HG03457 (cell line): ENCODE measurements around the gene TSHZ1.
A peak's percentile ranks its signal among the peaks of the same experiment; 100 is the strongest.

Experiments
- ATAC-seq: cut with Tn5 transposase; IDR thresholded peaks from one replicate; pipeline ENCODE4 v1.9.1; 2021; ENCODE audit warnings: moderate number of reproducible peaks; ENCODE audit not compliant: unreplicated experiment

Gene TSHZ1

DNA sequence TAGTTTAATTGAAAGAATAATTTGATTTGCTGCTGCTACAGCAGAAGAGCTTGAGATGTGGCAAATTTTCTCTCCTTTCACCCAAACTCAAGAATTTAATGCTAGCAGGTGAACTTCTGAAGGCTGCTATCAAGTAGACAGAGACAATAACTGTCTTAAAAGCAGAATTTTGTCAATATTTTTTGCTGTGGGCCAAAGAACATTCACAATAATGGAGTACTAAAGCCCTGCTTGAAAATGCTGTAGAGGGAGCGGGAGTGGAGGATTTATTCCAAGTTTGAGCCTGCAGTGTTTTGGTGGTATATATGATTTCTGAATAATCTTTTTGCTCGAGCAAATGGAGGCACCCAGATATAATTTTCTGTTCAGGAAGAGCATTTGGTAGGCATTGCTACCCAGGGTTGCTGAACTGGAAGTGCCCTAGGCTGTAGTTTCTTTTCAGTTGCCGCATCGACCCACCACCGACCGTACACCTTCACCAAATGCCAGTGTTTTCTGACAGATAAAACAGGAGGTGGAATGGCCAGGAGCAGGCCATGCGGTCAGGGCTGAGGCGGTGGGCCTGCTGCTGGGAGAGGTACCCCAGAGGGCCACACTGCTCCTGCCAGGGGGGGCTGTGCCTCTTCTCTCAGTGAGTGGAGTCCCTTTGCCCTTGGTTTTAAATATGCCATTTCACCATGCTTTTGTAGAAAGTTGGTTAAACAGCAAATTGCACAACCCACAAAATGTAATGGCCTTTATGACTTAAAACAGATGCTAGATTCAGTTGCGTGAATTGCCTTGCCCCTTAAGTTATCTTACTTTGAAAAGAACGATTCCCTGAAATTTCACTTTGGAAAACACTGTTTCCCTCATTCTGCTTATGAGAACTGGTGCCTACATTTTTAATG lies 36.4 kb downstream of the TSHZ1 start:
- no peak for ATAC-seq

DNA sequence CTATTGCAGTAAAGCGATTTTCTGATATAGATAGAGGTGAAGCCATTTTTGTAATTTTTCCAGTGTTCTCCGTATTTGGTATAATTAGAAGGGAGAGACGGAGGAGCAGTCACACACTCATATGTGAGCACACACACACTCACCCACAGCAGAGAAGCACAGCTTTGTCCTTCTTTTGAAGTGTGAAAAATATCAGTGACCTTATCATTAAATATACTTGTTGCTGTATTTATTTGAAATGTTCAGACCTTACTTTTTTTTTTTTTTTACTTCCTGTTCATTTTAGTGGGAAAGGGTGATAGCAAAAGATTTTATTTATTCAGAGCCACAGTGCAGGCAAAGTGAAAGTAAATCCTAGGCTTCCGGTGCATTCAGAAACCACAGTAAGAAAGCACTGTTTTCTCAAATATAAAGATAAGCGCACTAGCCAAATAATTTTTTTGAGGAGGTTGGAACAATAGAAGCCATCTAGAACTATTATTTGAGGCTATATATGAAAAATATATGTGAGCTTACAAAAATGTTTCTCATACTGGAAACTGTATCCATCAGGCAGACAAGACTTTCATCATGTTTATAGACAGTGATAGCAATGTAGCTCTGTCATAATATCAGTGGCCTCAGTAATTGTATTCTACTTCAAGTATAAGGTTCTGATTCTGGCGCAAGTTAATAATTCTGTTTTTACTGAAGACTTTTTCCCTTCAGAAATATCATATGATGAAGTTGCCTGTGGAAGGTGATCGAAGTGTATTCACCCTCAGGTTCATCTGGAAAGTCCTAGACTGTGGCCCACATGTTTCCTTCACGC lies 37.2 kb downstream of the TSHZ1 start:
- ATAC-seq, result no peak

DNA sequence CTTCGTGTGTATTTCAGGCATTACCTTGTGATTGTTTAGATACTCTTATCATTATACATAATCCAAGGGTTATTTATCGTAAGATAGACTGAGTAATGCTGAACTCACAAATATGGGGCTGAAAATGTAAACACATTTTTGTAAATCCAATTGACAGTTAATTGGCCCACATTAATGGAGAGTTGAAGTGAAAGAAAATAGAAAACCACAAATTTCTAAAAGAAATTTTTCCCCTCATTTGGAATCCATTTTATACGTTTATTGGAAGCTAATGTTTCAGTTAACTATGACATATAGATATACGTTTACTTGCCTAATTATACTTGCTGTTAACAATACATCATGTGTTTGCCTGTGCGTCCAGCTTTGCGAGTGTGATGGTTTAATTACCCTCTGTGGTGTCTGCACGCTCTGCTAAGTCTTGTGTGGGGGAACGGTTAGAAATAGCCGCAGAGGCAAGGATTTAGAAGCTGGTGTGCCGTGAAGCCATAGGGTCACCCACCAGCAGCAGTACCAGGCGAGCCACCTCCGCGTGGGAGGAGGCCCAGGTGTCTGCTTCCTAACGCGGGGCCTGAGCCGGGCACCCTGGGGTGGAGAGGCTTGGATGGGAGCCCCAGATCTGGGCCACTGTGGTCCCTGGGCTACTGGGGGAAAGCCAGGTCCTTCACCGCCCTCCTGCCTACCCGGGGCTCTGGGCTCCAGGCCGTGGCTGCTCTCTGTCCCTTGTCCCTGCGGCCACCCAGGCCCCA lies 38.0 kb downstream of the TSHZ1 start:
- no peak for ATAC-seq

DNA sequence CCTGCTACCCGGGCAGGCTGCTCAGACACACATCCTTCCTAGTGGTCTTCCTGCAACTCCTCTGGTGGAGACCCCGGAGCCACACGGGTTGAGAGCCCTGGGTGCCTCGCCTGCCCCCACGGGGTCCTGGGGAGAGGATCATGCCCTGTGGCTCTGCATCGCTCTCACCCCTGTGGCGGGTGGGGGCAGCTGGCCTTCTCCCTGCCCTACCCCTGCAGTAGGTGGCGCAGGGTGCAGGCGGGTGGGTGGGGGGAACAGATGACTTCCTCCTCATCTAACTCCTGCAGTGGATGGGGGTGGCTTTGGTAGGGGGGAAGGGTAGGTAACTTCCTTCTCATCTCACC lies 38.5 kb downstream of the TSHZ1 start:
- no peak for ATAC-seq

DNA sequence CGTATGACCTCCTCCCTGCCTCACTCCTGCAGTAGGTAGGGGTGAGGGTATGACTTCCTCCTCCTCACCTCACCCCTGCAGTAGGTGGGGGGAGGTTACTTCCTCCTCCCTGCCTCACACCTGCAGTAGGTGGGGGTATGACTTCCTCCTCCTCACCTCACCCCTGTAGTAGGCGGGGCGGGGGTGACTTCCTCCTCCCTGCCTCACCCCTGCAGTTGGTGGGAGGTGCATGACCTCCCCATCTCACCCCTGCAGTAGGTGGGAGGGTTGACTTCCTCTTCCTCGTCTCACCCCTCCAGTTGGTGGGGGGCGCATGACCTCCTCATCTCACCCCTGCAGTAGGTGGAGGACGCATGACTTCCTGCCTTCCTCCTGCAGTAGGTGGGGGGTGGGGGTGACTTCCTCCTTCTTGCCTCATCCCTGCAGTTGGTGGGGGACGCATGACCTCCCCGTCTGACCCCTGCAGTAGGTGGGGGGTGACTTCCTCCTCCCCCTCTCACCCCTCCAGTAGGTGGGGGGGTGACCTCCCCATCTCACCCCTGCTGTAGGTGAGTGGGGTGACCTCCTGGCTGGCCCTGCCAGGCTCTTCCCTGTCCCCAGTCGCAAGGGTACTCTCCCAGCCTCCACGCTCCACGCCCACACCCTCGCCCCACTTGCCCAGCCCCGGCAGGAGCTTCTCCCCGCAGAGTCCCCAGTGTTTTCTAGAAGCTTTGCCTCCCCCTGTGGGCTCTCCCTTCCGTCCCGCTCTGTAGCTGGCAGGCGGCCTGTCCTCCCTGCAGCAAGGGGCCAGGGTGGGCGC lies 39.3 kb downstream of the TSHZ1 start:
- ATAC-seq, result no peak

DNA sequence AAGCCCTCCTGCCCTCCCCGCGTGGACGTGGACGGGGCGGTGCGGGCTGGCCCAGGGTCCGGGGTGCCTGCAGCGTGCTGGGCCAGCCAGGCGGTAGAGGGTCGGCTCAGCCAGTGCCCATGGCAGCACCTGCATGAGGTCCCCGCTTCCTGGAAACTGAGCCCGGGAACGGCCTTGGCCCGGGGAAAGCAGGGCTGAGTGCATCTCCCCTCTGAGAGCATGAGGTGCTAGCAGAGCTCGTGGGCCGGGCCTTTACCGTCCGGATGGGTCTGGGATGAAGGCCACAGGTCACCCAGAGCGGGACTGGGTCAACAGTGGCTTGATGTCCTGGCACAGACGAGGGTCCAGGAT lies 39.8 kb downstream of the TSHZ1 start:
- ATAC-seq, result no peak

DNA sequence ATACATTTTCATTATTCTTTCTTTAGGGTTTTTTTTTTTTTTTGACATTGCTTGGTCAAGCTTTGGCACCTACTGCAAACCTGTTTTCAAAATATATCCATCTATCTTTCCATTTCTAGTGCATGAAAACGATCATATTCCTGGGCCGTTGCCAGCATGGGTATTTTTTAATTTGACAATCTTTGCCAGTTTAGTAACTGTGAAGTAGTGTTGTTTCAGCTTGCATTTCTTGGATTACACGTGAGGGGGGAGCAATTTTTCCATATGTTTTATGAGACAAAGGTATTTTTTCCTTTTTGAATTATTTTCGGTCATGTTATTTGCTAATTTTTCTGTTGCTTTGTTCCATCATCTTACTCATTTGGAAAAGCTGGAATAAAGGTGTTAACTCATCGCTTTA lies 40.9 kb downstream of the TSHZ1 start:
- ATAC-seq, result no peak

DNA sequence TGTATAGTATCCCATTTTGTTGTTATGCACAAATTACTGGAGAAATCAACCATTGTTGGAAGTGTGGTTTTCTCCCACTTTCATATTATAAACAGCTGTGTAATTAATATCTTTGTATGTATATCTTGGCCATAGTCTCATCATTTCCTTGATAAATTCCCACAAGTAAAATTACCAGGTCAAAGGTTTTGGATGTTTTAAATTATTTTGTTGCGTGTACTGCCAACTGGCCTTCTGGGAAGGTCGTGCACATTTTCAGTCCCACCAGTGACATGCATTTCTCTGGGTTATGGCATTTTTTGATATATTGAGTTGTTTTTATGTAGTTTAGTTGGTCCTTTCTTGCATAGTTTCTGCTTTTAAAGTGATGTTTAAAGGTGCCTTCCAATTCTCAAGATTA lies 41.5 kb downstream of the TSHZ1 start:
- ATAC-seq, result no peak

DNA sequence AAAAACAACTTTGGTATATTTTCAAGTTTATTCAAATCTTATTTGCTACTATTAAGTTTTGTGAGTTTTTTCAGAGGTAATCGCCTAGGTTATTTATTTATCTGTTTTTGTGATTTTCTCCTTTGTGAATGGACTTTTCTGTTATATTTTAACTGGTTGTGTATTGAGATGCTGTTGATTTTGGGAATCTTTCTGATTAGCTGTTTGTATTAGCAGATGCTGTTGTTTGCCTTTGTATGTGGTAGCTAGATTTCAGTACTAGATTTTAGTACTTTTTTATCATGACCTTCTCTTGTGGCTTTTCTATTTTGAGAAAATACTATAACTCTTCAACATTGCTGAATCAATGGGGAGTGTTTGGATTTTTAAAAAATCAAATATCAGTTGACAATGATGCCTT lies 42.4 kb downstream of the TSHZ1 start:
- no peak for ATAC-seq

DNA sequence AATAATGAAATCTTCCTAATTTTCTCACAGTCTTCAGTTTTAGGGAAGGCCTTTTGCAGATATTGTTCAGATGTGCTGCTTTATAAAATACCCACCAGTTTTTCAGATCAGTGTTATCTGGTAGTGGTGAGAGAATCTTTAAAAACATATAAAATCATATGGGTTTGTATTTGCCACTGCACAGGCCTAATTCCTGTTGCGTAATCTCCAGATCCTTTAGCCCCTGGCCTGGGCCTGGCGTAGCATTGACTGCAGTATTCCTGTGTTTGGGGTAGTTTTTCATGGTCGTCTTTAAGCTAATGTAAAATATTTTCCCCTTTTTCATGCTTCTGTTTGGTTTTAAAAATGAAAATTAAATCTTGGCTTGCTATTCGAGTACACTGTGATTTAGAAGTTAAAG lies 43.2 kb downstream of the TSHZ1 start:
- ATAC-seq, result no peak

DNA sequence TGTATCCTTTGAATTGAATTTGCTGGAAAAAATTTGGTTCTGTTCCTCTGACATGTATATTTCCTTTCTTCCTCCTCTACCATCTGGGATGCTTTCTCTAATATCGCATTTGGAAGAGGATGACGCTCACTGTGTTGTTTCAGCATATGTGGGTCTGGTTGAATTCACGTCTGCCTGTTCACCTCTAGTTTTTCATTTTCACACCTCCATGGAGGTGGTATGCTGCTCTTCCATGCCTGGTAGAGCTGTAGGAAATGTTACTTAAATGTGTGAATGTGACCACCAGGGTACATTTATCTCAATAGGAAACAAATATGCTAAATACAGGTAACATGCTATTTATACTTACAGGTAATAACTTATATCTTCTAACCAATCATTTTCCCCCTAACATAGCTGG lies 44.5 kb downstream of the TSHZ1 start:
- ATAC-seq, result no peak

DNA sequence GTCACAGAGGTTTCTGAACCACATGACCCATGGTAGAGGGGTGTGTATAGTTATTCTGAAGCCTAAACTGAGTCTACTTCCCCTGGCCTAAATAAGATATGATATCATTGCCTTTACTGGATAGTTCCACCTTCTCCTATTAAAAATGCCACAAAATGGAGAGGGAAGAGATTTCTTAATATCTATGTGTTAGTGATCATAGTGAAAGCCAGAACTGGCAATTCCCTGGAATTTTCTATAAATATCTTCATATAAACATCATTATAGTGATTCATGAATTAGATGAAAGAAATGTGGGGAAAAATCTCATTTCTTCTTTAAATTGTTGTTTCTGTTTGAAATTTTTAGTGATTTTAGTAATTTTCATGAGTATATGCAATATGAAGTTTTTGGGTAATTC lies 45.8 kb downstream of the TSHZ1 start:
- no peak for ATAC-seq

DNA sequence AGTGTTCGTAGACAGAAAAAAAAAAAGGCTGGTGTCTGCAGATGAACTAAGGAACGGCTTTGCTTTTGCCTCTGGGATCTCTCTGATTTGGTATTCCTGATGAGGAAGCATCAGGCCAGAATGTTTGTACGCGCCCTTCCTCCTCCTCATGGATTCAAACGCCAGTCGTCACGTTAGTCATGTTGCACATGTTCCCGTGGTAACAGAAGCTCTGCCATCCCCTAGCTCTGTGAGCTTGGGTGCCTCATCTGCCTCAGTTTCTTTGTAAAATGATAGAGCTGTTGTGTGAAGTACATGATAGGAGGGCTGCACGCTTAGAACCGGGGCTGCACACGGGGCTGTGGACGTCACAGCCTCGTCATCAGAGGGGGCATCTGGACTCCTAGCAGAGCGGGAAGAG lies 47.0 kb downstream of the TSHZ1 start:
- ATAC-seq, result no peak

DNA sequence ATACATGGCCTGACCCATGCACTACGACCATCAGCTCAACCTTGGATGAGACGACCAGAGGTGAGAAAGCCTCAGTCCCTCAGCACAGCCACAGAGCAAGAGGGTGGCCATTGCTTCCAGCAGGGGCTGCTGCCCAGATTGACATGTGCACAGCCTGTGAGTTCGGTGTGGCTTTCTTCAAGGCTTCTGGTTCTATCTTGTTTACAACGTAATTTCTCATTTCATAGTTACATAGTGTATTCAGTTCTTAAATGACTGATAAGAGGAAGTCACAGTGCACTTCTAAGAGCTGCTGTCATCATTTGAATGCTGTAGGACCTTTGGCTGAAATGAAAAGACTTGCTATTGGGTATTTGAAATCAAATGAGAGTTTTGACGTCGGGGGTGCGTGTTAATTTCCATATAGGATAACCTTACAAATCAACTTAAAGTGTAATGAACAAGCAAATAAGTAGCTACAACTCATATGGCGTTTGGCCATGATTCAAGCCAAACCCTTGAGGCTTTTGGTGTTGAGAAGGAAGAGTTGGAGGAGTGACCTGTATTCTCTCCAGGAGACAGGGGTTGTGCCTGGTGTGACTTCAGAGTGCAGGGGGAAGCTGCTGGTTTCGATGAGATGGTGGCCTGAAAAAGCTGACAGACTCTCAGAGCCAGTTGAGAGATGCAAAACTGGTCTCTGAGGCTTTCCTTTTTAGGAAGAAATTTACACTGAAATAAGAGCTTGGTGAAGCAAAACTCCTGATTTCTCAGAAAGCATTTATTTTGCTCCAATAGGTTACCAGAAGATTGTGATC lies 51.0 kb downstream of the TSHZ1 start:
- ATAC-seq, result peak; percentile 90

DNA sequence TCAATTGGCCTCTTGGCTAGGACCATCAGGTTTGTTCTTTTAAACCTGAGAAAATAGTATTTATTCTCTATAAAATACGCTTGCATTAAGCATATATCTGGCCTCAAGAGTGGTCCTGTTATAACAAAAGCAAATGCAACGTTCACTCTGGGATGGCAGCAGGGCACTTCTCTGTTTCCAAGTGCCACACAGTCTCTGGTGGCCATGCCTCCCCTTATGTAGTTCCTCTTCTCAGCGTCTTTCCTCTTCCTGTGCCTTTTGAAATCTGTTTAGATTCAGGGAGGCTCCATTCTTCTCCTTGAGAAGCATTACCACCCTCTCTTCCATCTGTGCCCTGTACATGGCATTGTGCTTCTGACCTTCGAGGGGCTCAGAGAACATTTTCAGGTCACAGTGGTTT lies 51.9 kb downstream of the TSHZ1 start:
- no peak for ATAC-seq

DNA sequence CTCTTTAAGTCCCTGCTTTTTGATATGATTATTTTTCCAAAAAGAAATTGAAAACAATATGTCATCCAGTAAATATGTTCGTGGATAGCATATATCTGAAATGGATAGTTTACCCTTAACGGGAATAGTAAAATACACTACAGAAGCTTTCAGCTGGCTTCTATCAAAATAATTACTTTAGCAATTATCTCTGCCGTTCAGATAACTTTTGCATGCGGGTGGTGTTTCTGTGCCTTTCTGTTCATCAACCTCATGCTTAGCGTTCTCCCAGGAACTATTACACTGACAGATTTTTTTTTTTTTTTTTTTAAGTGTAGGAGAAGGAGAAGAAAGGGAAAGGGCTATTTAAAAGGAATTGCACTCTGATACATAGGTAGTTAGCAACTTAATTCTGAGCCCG lies 53.6 kb downstream of the TSHZ1 start:
- ATAC-seq, result no peak

DNA sequence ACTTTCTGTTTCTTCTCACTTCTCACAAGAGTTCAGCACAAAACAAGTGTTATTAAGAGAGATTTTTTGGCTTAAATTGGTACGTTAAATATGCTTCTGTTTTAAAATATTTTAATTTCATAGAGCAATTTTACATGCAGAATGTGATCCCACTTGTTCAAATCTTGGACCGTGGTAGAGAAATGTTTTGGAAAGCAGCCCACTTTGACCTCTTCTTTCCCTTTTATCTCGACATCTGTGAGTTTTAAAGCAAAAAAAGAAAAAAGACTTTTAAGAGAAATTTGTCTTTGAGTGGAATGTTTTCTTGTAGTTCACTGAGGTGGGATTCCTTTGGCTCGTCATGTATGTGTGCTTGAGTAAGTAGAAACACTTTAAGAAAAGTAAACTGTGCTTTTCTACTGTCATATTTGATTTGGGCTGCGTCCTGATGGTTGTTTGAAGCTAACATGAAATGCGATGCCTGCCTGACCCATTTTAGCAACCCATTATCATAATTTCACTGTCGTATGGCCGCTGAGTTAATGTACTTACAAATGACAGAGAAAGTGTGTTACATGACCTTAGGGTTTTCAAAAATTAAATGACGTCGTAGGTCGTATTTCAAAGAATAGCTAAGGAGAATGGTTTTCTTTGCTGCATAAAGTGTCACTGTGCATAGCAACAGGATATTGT lies 54.5 kb downstream of the TSHZ1 start:
- no peak for ATAC-seq

DNA sequence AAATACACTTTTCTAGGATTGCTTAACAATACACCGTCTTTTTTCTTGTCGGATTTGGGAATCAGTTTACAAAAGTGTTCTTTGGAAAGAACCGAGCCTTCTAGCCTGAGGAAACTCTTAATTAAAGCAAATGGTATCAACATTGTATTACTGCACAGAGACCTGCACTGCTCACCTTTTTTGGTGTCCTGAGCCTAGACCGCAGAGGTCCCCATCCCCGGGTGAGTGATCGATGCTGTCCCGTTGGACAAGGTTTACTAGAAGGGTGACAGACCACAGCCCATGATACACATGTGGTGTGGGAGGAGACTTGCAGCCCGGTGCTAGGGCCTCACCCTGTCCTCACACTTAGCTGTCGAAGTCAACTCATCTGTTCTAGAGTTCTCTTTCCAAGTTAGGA lies 55.3 kb downstream of the TSHZ1 start:
- no peak for ATAC-seq

DNA sequence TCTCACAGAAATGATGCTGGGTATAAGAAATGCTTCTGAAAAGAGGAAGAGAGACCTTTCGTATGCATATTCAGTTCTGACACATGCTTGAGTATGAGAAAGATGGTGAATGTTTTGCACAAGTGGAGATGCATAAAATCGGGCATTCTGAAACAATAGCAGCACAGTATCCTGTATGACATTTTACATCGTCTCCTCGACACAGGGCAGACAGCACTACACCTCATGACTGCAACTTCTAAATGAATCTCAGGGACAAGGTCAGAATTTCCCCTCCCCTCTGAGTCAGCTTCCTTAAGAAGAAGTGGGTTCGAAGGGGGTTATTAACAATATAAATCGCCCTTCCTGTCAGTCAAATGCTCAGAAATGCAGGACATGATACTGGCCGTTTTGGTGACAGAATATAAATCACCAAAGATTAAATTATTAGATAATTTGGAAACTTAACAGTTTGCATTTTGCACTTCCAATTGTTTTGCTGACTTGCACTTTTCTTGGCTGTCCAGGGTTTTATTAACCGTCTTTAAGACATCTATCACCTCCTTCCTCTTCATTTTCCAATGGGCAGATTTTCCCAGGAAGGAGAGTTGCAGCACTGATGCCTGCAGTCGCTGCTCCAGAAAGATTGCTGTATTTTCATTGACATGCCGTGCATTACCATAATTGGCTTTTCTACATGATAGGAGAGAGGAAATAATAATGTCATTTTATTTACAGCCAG lies 57.2 kb downstream of the TSHZ1 start:
- no peak for ATAC-seq
